IMR-90 (cell line): ENCODE measurements around the gene CHRNA7. TPM values are rescaled to one million over a fixed set of nuclear protein-coding genes. Genes with fewer than 3 reads are reported as not detected.

Experiments used
- ATAC-seq: fragments of 200-7000 bp; cut with Tn5 transposase; 2 replicates; pipeline ENCODE4 v1.9.1; 2020; ENCODE audit warnings: low read depth, mild to moderate bottlenecking, moderate library complexity
- BruUV-seq: library from RNA; stranded (reverse); fragments of 400-500 nt; replicated peaks from 2 replicates; lab custom pipeline; 2021; lab: Mats Ljungman, UMichigan
- CTCF ChIA-PET: fragments of 300-600 bp; formaldehyde crosslinking; extraction: SDS; loops from one replicate; lab custom pipeline; 2021; ENCODE audit warnings: antibody characterized with exemption; lab: Yijun Ruan, JAX
- POLR2A ChIA-PET: fragments of 300-600 bp; sonication (Branson Sonifier 250); formaldehyde crosslinking; loops from one replicate; lab custom pipeline; 2022; ENCODE audit warnings: antibody characterized with exemption; ENCODE audit not compliant: unreplicated experiment; lab: Charles Lee
- DNase-seq: peaks from one replicate; pipeline ENCODE4 v3.0.0; 2013
- H2AFZ ChIP-seq: replicated peaks from 2 replicates; pipeline ENCODE3; 2013; ENCODE audit warnings: low read length, mild to moderate bottlenecking; ENCODE audit not compliant: poor library complexity
- H2AK5ac ChIP-seq: 2 replicates; pipeline ENCODE4 v1.6.1; 2013; ENCODE audit warnings: low read depth, low read length, inconsistent platforms
- H2AK9ac ChIP-seq: replicated peaks from 2 replicates; pipeline ENCODE3; 2013; ENCODE audit warnings: mild to moderate bottlenecking, low read depth, low read length, moderate library complexity; ENCODE audit not compliant: poor library complexity
- H2BK120ac ChIP-seq: 2 replicates; pipeline ENCODE4 v1.6.1; 2013; ENCODE audit warnings: low read depth, low read length, inconsistent platforms
- H2BK15ac ChIP-seq: 3 replicates; pipeline ENCODE4 v1.6.1; 2013; ENCODE audit warnings: low read depth, low read length, inconsistent platforms
- H2BK20ac ChIP-seq: 2 replicates; pipeline ENCODE4 v1.6.1; 2013; ENCODE audit warnings: low read depth, mild to moderate bottlenecking, inconsistent platforms, low read length, moderate library complexity
- H2BK5ac ChIP-seq: 2 replicates; pipeline ENCODE4 v1.6.1; 2013; ENCODE audit warnings: mild to moderate bottlenecking, low read depth, low read length, inconsistent platforms; ENCODE audit not compliant: poor library complexity, severe bottlenecking
- H3K14ac ChIP-seq: replicated peaks from 2 replicates; pipeline ENCODE4 v1.6.1; 2013; ENCODE audit warnings: low read depth, low read length, inconsistent platforms
- H3K18ac ChIP-seq: 2 replicates; pipeline ENCODE4 v1.6.1; 2013; ENCODE audit warnings: low read depth, low read length, control low read depth
- H3K23ac ChIP-seq: 2 replicates; pipeline ENCODE4 v1.6.1; 2013; ENCODE audit warnings: low read depth, low read length, inconsistent platforms
- H3K27ac ChIP-seq: 2 replicates; pipeline ENCODE4 v1.5.1; 2013; ENCODE audit warnings: mild to moderate bottlenecking, control low read depth, low read length; ENCODE audit not compliant: insufficient read depth
- H3K27me3 ChIP-seq: 2 replicates; pipeline ENCODE4 v1.6.1; 2013; ENCODE audit warnings: low read length; ENCODE audit not compliant: control insufficient read depth, insufficient read depth
- H3K36me3 ChIP-seq: 2 replicates; pipeline ENCODE4 v1.6.1; 2013; ENCODE audit warnings: low read length, mixed read lengths; ENCODE audit not compliant: control insufficient read depth, insufficient read depth
- H3K4ac ChIP-seq: 2 replicates; pipeline ENCODE4 v1.6.1; 2013; ENCODE audit warnings: low read depth, low read length, inconsistent platforms
- H3K4me1 ChIP-seq: 2 replicates; pipeline ENCODE4 v1.6.1; 2013; ENCODE audit warnings: low read length, mixed read lengths; ENCODE audit not compliant: control insufficient read depth, insufficient read depth
- H3K4me2 ChIP-seq: 2 replicates; pipeline ENCODE4 v1.6.1; 2013; ENCODE audit warnings: low read depth, mild to moderate bottlenecking, control low read depth, low read length, moderate library complexity
- H3K4me3 ChIP-seq: 2 replicates; pipeline ENCODE4 v1.5.1; 2013; ENCODE audit warnings: low read depth, mild to moderate bottlenecking, control low read depth, low read length, moderate library complexity; ENCODE audit not compliant: insufficient read depth
- H3K56ac ChIP-seq: 2 replicates; pipeline ENCODE4 v1.6.1; 2013; ENCODE audit warnings: low read length, inconsistent platforms; ENCODE audit not compliant: insufficient read depth; ENCODE audit errors: extremely low read depth
- H3K79me1 ChIP-seq, 2 experiments: 2 replicates each; pipeline ENCODE4 v1.6.1; 2013; ENCODE audit warnings: low read length in 2 of 2, inconsistent platforms in 1 of 2, low read depth in 1 of 2
- H3K9ac ChIP-seq: 2 replicates; pipeline ENCODE4 v1.6.1; 2013; ENCODE audit warnings: low read depth, low read length, control low read depth
- H3K9me1 ChIP-seq: 2 replicates; pipeline ENCODE4 v1.6.1; 2013; ENCODE audit warnings: low read length, inconsistent platforms; ENCODE audit not compliant: insufficient read depth
- H3K9me3 ChIP-seq: 2 replicates; pipeline ENCODE4 v1.6.1; 2013; ENCODE audit warnings: low read length; ENCODE audit not compliant: control insufficient read depth, insufficient read depth
- H4K20me1 ChIP-seq: 2 replicates; pipeline ENCODE4 v1.6.1; 2013; ENCODE audit warnings: low read length, inconsistent platforms; ENCODE audit not compliant: insufficient read depth
- H4K5ac ChIP-seq: 2 replicates; pipeline ENCODE4 v1.6.1; 2013; ENCODE audit warnings: mild to moderate bottlenecking, low read depth, low read length, control low read depth
- H4K8ac ChIP-seq, 2 experiments: 2 replicates each; pipeline ENCODE4 v1.6.1; 2013; ENCODE audit warnings: low read depth in 2 of 2, low read length in 2 of 2, control low read depth in 1 of 2, inconsistent platforms in 1 of 2
- H4K91ac ChIP-seq: 2 replicates; pipeline ENCODE4 v1.6.1; 2013; ENCODE audit warnings: low read depth, low read length, inconsistent platforms; ENCODE audit not compliant: insufficient read depth
- BHLHE40 ChIP-seq: fragments of 150-350 bp; IDR thresholded peaks from 2 replicates; pipeline ENCODE4 v1.6.1; 2016; ENCODE audit warnings: mild to moderate bottlenecking, low read depth, low read length
- WGBS, 2 experiments: methylation state at CpG; one replicate each; pipeline versions ENCODE4 v1.1.5 to v1.1.7; 2013; ENCODE audit warnings: missing lambda C conversion rate in 2 of 2; ENCODE audit not compliant: insufficient read length in 1 of 2; ENCODE audit errors: extremely low coverage in 2 of 2; 5-methylcytosine and 5-hydroxymethylcytosine counted together
- dilution Hi-C: fragments of 300-500 bp; cut with HindIII; formaldehyde crosslinking; loops from one replicate; pipeline ENCODE4 v1.14.3; 2018; ENCODE audit warnings: low sequenced_read_pairs; ENCODE audit not compliant: unreplicated experiment
- in situ Hi-C: fragments of 300-500 bp; cut with MboI; formaldehyde crosslinking; loops from 3 replicates; pipeline ENCODE4 v1.14.3; 2019; ENCODE audit warnings: low sequenced_read_pairs, inconsistent platforms, mixed read lengths
- intact Hi-C: fragments of 100-400 bp; cut with micrococcal nuclease; formaldehyde crosslinking; loops from 2 replicates; pipeline ENCODE4 v1.10.0; 2022
- polyA plus RNA-seq, 3 experiments: library from polyadenylated mRNA; depleted of rRNA; stranded (reverse); fragments of >200 nt; gene quantifications; 2 replicates each; pipeline ENCODE4 v1.2.3, GENCODE V29; 2012; ENCODE audit warnings: low replicate concordance in 1 of 3
- total RNA-seq: library from RNA; depleted of rRNA; stranded (reverse); fragments of >200 nt; gene quantifications from 2 replicates; pipeline ENCODE4 v1.2.3, GENCODE V29; 2012

Gene CHRNA7
- total and polyA plus RNA-seq, 2 of the 4 experiments (the other 2 are of a cell fraction): 0.10 TPM; not detected in 1

DNA sequence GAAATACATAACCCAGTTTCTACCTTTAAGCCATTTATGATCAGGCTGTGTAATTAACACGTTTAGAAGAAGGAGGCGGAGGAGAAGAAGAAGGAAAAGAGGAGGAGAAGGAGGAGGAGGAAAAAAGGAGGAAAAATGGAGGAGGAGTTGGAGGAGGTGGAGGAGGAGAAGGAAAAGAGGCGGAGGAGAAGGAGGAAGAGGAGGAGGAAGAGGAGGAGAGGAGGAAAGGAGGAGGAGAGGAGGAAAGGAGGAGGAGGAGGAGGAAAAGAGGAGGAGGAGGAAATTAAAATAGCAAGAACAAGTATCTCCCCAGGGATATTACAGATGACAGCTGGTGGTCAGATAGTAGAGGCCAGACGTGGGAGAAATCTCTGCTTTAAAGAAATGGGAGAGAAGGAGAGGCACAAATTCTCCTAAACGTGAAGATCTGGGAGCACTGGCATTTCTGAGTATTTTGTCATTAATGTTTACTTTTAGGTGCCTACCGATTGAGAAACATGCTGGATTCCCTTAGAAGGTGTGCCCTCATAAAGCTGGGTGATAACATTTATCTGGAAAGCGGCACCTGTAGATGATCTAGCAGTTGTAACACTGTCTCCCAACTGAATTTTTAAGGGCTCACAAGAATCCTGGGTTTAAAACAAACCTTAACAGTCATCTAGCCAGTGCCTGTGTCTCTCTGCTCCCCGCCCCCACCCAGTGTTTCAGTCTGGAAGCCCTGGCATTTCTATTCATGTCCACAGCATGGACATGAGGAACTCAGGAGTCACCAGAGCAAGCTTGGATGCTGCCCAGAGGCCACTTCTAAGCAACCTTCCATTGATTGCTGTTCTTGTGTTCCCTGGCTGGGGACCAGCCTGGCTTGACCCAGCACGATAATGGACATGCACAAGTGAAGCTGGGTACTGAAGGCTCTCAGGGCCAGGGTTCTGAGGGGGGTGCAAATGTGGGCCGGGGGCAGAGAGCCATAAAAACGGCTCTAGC is 75.2 kb downstream of the CHRNA7 start:
- dilution Hi-C loops (no loop called here), intact Hi-C loops (no loop called here), in situ Hi-C loops (no loop called here)
- ATAC-seq: no peak
- Histone ChIP-seq H3K27me3 (no peaks in the 10 kb centered on the region), H3K9me1 (no peaks in the 10 kb centered on the region), H2AK5ac (no peak overlapping the region), H4K8ac (no peak overlapping the region), H4K91ac (no peak overlapping the region), H3K14ac (no peak overlapping the region), H3K23ac (no peak overlapping the region), H3K4ac (no peak overlapping the region), H2AK9ac (no peak overlapping the region), H2AFZ (no peak overlapping the region), H3K56ac (no peak overlapping the region), H2BK15ac (no peak overlapping the region), H3K18ac (no peak overlapping the region), H2BK120ac (no peak overlapping the region), H4K20me1 (no peaks in the 10 kb centered on the region), H3K4me2 (no peak overlapping the region), H2BK20ac (no peak overlapping the region), H4K5ac (no peak overlapping the region), H3K27ac (no peak overlapping the region), H3K9ac (no peak overlapping the region), H3K9me3 (no peaks in the 10 kb centered on the region), H3K4me1 (no peaks in the 10 kb centered on the region), H3K4me3 (no peak overlapping the region), H3K36me3 (no peaks in the 10 kb centered on the region), H3K79me1 (no peaks in the 10 kb centered on the region), H2BK5ac (no peak overlapping the region)
- no TSS peak for BruUV-seq
- CTCF ChIA-PET: no interaction called here
- 53 to 93% methylated on average over 2 to 4 of the region's 11 CpGs for WGBS, 2 experiments
- no peak for DNase-seq
- POLR2A ChIA-PET: no interaction called here
- TF ChIP-seq BHLHE40: no peak
